ENCODE data around the gene BBC3.

BBC3 gene

DNA sequence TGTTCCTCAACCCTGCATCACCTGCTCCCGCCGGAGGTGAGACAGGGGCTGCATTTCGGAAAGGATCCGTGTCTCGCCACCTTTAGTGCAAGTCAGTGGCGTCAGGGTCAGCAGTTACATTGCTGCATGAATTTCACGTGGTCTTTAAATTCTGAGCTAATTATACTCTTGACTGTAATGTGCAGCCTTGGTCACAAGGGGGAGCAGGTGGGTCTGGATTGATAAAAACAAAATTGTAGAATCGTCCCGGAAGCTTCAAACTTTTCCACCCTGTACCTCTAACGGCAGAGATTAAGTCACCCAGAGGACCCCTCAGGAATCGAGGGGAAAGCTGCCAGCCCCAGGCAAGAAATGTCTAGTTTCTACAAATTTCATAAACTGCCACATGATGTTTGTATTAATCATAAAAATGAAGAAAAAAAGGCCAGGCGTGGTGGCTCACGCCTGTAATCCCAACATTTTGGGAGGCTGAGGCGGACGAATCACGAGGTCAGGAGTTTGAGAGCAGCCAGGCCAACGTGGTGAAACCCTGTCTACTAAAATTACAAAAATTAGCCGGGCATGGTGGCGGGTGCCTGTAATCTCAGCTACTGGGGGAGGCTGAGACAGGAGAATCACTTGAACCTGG lies 20.2 kb downstream of the BBC3 start:
- peak; percentile 81 for DNase-seq (ENCODE audit: low read depth, low spot score)
- H3K4me3 ChIP-seq (ENCODE audit: low read length) = no peak overlapping the region

DNA sequence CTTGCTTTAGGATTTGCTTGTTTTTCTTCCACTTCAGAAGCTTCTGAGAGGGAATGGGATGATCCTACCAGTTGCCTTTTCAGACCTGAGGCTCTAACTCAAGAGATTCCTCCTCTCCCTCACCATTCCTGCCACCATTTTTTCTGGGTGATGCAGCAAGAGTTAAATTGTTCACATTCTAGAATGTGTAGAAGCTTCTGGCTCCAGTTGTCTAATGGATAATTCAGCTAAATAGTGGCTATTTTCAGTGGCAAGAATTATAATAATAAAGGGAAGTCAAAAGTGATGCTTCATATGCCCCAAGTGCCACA lies 20.9 kb downstream of the BBC3 start:
- no peak overlapping the region for H3K4me3 ChIP-seq (ENCODE audit: low read length)
- DNase-seq (ENCODE audit: low read depth, low spot score) = no peak

DNA sequence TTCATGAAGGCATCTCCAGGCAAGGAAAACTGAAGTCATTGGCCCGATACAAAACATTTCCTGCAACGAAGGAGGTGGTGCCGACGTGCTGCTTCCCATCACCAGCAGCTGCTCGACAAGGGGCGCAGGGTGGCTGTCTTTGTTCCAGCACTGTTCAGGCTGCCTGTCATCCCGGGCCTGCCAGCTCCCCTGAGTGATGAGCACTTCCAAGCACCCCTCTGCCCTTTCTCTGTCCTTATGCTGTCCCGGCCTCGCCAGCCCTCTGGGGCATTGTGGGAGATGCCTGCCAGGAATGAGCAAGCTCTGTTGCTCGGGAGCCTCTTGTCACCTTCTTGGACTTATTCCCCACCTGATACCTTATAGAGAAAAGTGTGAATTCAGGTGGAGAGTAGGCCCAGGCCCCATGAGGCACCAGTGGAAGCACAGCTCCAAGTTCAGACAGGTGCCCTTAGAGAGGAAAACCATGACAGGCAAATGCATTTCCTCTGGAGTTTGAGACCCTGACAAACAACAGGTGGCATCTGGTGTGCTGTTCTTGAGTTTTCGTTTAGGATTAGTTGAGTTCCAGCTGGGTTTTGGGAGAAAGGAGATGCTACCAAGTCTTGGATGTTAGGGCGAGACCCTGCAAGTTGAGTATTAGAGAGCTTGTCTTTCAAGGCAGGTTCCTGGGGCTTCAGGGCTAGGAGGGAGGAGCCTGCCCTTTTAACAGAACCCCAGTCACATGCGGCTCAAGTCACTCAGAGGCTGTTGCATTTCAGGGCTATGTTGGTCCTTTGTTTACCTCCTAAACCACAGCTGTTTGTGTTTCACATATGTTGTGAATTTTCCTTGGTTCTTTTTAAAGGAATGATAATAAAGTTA lies 21.4 kb downstream of the BBC3 start:
- no peak overlapping the region for H3K4me3 ChIP-seq (ENCODE audit: low read length)
- no peak for DNase-seq (ENCODE audit: low read depth, low spot score)

DNA sequence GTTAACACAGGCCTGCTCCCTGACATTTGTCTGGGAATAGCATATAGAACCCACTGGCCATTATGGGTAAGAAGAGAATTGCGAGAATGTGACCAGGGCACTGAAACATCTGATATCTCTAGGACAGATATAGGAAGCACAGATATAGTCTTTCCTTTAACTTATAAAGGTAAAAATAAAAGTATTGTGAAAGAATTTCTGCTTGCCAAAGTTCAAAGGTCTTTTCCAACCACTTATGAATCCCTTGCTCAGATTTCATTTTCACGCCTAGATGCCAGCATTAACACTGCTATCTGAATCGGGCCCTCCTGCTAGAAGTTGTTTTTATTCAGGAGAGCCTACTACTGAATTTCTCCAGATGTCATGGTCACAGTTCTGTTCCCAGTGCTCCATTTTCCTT lies 27.7 kb downstream of the BBC3 start:
- DNase-seq (ENCODE audit: low read depth, low spot score) = no peak
- H3K4me3 ChIP-seq (ENCODE audit: low read length) = no peak overlapping the region

DNA sequence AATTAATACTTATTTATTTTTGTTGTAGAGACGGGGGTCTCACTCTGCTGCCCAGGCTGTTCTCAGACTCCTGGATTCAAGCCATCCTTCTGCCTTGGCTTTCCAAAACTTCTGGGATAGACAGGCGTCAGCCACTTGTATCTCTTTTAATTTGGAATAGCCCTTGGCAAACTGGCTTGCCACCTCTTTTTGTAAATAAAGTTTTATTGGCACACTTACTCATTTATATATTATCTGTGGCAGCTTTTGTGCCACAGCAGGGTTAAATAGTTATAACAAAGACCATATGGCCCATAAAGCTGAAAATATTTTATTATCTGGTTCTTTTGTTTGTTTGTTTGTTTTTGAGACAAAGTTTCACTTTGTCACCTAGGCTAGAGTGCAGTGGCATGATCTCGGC lies 30.5 kb downstream of the BBC3 start:
- DNase-seq (ENCODE audit: low read depth, low spot score) = no peak
- no peak overlapping the region for H3K4me3 ChIP-seq (ENCODE audit: low read length)

DNA sequence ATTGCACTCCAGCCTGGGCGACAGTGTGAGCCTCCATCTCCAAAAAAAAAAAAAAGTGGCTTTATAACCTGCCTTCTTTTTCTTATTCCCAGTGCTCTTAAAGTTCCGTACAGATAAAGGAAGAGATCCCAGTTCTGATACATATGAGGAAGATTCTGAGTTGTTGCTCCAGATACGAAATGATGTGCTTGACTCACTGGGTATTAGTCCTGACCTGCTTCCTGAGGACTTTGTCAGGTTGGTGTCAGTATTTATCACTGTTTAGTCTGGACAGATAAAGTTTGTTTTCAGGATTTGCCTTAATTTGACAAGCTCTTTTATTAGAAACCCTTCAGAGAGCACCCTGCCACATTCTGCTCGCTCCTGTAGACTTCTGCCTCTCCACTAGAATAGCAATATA lies 33.9 kb downstream of the BBC3 start:
- no peak for DNase-seq (ENCODE audit: low read depth, low spot score)
- no peak overlapping the region for H3K4me3 ChIP-seq (ENCODE audit: low read length)

DNA sequence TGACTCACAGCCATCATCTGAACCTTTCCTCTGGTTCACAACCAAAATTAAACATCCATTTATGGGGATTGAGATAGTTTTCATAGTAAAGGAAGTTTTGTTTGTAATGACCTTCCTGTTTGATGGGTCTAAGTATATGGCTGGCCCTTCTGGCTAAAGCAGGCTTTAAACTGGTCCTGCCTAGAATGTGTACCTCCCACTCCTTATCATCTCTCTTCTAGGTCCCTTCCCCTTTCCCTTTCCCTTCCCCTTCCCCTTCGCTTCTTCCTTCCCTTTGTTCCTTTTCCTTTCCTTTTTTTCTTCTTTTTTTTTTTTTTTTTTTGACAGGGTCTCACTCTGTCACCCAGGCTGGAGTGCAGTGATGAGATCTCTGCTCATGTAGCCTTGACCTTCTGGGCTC lies 35.6 kb downstream of the BBC3 start:
- no peak overlapping the region for H3K4me3 ChIP-seq (ENCODE audit: low read length)
- DNase-seq (ENCODE audit: low read depth, low spot score) = no peak

DNA sequence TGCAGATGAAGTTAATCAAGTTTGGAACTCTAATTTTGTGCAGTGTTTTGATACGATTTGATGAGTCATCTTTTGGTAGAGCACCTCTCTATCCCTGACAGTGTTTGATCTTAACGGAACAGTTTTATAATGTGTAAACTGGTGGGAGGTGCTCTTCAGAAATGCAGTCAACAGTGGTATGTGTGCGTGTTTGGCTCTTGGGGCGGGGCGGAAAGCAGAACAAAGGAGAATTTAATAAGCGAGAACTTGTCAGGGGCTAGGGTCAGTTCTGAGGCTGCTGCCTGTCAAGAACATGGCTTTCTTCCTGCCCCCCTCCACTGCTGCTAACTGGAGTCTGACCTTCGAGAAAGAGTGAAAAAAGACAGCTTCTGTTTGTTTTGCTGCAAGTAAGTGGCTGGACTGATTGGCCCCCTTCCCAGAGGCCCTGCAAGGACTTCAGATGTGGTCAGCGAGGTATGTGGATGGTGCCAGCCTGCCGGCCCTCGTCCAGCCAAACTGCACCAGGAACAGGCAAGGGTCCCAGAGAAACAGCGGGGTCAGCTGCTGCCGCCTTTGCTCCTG lies 40.8 kb downstream of the BBC3 start:
- no peak for DNase-seq (ENCODE audit: low read depth, low spot score)
- H3K4me3 ChIP-seq (ENCODE audit: low read length) = no peak overlapping the region

DNA sequence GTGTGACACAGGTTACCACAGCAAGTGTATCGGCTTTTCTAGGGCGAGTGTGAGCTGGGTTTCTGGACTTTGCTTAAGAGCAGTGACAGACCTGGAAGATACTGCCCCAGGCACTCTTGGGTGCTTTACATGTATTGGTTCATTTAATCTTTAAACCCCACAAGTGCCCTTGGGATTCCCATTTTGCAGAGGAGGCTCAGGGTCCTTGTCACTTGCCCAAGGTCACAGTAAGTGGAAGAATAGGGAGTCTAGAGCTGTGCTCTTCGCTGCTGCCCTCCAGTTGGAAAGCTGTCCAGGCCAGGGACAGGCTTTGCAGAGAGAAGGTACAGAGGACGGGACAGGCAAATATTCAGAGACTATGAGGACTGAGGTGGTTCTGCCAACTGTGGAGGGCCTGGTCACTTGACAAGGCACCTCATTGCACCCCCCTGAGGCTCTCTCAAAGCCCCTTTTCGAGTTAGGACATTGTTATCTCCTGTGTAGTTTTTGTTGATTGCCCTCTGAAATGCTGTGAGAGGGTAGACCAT lies 42.4 kb downstream of the BBC3 start:
- no peak overlapping the region for H3K4me3 ChIP-seq (ENCODE audit: low read length)
- no peak for DNase-seq (ENCODE audit: low read depth, low spot score)

DNA sequence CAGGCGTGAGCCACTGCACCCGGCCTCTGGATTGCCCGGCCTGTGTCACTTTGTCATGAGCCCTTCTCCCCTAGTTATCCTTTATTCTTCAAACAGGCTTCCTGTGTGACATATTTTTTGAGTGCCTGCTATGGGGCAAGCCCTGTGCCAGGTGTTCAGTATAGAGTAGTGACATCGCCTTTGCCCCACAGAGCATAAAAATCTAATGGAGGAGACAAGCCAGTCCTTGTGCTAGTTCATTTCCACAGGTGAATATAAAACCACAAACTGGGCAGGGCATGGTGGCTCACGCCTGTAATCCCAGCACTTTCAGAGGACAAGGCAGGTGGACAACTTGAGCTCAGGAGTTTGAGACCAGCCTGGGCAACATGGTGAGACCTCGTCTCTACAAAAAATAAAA lies 43.2 kb downstream of the BBC3 start:
- H3K4me3 ChIP-seq (ENCODE audit: low read length) = no peak overlapping the region
- DNase-seq (ENCODE audit: low read depth, low spot score) = no peak

DNA sequence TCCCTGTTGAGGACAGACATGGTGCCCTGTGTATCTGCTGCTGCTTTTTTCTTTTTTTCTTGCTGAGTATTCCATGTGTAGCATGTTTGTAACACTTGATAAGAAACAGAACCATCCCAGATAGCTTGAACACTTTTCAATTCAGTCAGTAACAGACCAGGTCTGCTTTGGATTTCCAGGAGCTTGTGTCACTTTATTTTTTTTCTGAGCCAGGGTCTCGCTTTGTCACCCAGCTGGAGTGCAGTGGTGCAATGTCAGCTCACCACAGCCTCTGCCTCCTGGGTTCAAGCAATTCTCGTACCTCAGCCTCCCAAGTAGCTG lies 43.7 kb downstream of the BBC3 start:
- no peak overlapping the region for H3K4me3 ChIP-seq (ENCODE audit: low read length)
- no peak for DNase-seq (ENCODE audit: low read depth, low spot score)

DNA sequence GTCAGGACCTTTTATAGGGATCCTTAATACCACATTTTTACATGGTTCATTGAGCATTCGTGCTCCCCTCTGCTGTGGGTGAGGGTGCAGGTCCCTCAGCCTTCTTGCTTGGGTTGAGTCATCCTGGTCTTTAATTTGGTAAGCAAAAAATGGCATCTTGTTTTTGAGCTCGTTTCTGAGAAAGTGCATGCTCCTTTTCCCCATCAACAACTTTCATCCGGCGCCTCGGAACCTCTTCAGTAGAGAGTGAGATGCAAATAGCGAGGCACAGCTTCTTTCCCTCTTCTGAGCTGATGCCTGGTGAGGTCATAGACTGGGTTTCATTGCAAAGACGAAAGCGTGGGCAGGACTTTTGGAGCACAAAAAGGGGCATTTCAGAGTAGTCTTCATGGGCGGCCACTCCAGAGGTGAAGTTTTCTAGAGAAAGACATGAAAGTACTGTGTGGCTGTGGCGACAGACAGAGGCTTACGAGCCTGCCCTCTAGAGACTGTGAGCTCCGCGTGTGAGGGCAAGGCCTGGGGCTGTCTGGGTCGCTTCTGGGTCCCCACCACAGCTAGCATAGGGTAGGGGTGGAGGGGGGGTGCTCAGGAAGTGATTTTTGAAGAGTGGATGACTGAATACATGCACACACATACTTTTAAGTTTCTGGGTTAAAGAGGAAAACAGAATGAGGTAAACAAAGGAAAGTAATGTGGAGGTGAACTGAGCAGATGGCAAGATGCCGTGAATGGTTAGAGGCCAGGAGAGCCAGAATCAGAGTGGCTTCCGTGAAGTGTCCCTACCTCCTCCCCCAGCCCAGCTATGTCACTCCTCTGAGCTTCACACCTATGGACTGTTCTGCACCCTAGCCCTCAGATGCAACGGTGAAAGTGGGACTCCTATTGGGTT lies 44.3 kb downstream of the BBC3 start:
- no peak overlapping the region for H3K4me3 ChIP-seq (ENCODE audit: low read length)
- DNase-seq (ENCODE audit: low read depth, low spot score) = no peak

DNA sequence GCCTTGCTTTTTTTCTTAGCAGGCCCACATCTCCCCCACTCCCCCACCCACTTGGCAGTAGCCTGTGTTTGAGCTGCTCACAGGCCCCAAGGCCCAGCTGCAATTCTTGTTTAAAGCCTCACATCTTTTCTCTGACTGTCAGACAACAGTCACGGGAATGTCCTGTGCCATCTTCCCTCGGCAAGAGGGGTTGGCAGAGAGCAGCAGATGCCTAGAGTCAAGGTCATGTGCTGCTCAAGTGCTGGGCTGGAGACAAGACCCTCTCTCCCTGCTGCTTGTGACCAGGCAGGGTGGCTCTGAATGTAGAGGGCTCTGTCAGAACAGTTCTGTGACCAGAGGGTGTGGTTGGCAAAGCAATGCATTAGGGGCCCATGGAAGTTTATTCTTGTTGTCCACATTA lies 47.4 kb downstream of the BBC3 start:
- H3K4me3 ChIP-seq (ENCODE audit: low read length) = no peak overlapping the region
- DNase-seq (ENCODE audit: low read depth, low spot score) = no peak

DNA sequence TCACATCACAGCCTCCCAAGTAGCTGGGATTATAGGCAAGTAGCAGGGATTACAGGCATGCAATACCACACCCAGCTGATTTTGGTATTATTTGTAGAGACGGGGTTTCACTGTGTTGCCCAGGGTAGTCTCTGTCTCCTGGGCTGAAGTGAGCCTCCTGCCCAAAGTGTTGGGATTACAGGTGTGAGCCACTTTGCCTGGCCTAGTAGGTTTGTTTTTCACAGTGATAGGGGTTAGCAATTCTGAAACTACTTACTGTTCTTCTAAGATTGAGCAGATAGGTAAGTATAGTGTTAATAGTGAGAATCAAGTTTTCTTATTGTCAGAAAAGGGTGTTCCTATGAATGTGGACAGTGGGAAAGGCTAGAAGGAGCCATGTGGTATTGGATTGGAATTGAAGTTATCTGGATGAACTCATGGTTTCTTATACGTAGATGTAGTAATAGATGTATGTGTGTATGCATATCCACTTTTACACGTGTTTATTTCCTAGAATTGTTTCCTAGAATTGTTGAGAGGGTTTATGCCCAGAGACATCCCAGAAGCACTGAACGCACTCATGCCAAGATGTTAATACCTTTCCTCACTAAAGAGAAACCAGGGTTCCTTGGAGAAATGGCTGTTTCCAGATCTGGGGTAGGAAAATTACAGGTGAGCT lies 51.2 kb downstream of the BBC3 start:
- DNase-seq (ENCODE audit: low read depth, low spot score) = no peak
- no peak overlapping the region for H3K4me3 ChIP-seq (ENCODE audit: low read length)

DNA sequence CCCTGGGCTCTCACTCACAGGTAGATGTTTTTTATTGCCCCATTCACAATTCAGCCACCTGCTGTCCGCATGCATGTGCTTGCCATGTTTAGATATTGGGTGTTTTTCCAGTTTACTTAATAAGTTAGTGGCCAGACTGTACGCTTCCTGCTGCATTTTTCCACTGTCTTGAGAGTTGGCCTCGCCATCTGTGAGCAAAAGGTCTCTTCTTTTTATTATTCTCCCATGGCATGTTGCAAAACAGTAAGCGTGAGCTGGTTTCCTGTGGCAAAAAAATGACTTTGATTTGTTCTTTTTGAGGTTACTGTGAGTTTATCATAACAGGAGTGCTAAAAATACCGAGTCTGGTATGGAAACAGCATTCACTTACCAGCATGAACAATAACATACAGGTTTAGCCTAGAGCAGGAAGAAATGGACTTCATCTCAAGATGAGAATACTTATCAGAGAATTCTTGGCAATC lies 54.3 kb downstream of the BBC3 start:
- no peak overlapping the region for H3K4me3 ChIP-seq (ENCODE audit: low read length)
- DNase-seq (ENCODE audit: low read depth, low spot score) = peak; percentile 78

DNA sequence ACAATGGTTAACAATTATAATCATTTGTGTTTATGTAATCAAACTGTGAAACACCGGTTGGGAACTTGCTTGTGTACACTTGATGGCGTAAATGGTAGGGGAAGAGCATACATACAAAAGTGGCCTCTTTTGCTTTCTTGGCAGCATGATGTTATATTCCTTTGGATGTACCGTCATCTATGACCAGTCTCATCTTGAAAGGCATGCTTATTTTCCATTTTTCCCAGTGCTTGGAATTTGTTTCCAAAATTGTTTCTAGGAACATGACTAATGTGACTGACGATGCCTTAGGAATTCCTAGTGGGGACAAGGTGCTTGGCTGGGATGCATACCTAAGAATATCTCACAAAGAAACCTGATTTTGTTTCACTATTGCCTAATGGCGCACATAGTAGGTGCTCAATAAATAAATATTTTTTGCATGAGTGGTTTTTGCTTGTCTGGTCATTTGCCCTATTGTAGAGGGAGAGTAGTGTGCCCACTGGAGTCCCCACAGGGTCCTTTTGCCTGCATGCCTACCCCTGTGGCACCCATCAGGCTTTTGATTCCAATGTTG lies 54.9 kb downstream of the BBC3 start:
- H3K4me3 ChIP-seq (ENCODE audit: low read length) = no peak overlapping the region
- no peak for DNase-seq (ENCODE audit: low read depth, low spot score)

DNA sequence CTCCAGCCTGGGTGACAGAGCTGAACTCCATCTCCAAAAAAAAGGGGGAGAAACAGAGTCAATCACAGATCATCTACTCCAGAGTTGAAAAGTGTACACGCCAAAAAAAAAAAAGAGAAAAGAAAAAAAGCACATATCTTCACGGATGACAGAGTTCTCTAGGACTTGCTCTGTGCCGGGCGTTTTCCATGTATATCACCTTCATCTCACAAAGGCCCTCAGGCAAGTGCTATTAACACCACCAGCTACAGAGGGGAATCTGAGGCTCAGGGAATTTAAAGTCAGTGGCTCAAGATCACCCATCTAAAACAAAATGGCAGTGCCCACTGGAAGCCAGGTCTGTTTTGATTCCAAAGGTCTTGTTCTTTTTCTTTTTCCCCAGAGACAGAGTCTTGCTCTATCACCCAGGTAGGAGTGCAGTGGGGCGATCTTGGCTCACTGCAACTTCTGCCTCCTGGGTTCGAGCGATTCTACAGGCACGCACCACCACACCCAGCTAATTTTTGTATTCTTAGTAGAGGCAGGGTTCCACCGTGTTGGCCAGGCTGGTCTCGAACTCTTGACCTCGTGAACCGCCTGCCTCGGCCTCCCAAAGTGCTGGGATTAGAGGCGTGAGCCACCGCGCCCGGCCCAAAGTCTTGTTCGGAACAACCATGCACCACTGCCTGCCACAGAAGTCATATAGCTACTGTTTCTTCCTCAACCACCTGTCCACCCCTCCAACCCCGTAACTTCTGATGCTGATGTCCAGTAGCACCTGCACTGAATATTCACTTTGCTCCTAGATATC lies 58.1 kb downstream of the BBC3 start:
- H3K4me3 ChIP-seq (ENCODE audit: low read length) = no peak overlapping the region
- DNase-seq (ENCODE audit: low read depth, low spot score) = no peak
